Stomach (tissue), 4 donors: ENCODE data around the gene KCNN3.

Source experiments
- EP300 ChIP-seq: sonication (generic); formaldehyde crosslinking; IDR thresholded peaks from one replicate; pipeline ENCODE4 v1.6.1; 2017; ENCODE audit warnings: antibody characterized with exemption
- POLR2A ChIP-seq, 4 donors: fragments of 450-650 bp; IDR thresholded peaks; one replicate each; pipeline ENCODE4 v1.6.1; 2016; ENCODE audit warnings: antibody characterized with exemption in 4 of 4, control low read depth in 2 of 4, mild to moderate bottlenecking in 1 of 4, moderate library complexity in 1 of 4
- POLR2AphosphoS5 ChIP-seq, 3 donors: sonication (generic); formaldehyde crosslinking; IDR thresholded peaks; one replicate each; pipeline ENCODE4 v1.6.1; 2016; ENCODE audit warnings: antibody characterized with exemption in 3 of 3
- TF ChIP-seq, protein P1 (sequence below), 7 experiments: fragments of 450-650 bp in 4 of 7; fragments of 200-600 bp in 3 of 7; sonication (generic) in 3 of 7; IDR thresholded peaks; one replicate each; pipeline ENCODE4 v1.5.1; 2016 to 2019; ENCODE audit warnings: antibody characterized with exemption in 7 of 7, control low read depth in 2 of 7, mild to moderate bottlenecking in 1 of 7

DNA sequence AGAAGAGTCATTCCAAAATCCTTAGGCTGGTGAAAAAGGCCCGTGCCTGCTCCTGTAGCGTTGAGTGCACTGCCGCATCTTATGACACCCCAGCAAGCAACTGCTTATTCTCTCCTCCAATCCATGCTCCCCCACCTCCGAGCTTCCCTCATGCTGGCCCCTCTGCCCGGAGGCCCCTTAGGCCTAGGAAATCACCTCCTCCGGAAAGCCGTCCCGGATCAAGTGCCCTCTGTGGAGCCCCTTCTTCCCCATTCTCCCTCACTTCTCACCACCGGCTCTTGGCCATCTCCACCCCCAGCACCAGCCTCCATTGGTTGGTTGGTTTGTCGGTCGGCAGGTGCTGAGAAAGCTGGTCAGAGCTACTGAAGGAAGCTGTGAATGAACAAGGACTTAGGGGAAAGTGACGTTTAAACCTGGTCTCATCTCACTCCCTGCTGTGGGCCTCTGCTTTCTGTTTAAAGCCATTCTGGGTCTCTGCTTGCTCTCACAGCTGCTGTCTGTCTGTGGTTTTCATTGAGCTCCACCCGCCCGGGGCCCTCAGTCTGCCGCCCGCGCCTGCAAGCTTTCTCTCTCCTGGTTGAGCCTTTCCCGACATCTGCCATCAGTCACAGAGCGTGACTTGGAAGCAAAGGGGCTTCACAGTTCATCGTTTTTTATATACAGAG lies 122.2 kb downstream of the KCNN3 start:
- TF ChIP-seq, protein P1, sequence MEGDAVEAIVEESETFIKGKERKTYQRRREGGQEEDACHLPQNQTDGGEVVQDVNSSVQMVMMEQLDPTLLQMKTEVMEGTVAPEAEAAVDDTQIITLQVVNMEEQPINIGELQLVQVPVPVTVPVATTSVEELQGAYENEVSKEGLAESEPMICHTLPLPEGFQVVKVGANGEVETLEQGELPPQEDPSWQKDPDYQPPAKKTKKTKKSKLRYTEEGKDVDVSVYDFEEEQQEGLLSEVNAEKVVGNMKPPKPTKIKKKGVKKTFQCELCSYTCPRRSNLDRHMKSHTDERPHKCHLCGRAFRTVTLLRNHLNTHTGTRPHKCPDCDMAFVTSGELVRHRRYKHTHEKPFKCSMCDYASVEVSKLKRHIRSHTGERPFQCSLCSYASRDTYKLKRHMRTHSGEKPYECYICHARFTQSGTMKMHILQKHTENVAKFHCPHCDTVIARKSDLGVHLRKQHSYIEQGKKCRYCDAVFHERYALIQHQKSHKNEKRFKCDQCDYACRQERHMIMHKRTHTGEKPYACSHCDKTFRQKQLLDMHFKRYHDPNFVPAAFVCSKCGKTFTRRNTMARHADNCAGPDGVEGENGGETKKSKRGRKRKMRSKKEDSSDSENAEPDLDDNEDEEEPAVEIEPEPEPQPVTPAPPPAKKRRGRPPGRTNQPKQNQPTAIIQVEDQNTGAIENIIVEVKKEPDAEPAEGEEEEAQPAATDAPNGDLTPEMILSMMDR (IDR thresholded peaks at IDR 0.05) = no peak
- no peak for TF ChIP-seq POLR2A (IDR thresholded peaks at IDR 0.05)
- TF ChIP-seq POLR2AphosphoS5 (IDR thresholded peaks at IDR 0.05) = peak in 2 of 3 donors; percentile 41
- no peak for TF ChIP-seq EP300
